A549 (cell line): ENCODE measurements around the gene FGF14.

Experiments
- BHLHE40 ChIP-seq: IDR thresholded peaks from 2 replicates; pipeline ENCODE4 v1.6.1; 2012; ENCODE audit warnings: low read depth, low read length, inconsistent platforms
- HOXA7 ChIP-seq: fragments of 250-450 bp; sonication (Bioruptor Pico); IDR thresholded peaks from 2 replicates; pipeline ENCODE4 v1.5.0; 2020; ENCODE audit warnings: mild to moderate bottlenecking, moderate library complexity
- HOXB13 ChIP-seq: fragments of 250-450 bp; sonication (Bioruptor Pico); IDR thresholded peaks from 2 replicates; pipeline ENCODE4 v1.5.0; 2020; ENCODE audit warnings: low read depth, mild to moderate bottlenecking, moderate library complexity
- KDM1A ChIP-seq: fragments of 200-600 bp; sonication (generic); IDR thresholded peaks from 2 replicates; pipeline ENCODE4 v1.6.1; 2016; ENCODE audit warnings: low read depth, mild to moderate bottlenecking
- NPAS2 ChIP-seq: fragments of 250-450 bp; sonication (Bioruptor Pico); IDR thresholded peaks from 2 replicates; pipeline ENCODE4 v1.8.0; 2022; ENCODE audit warnings: mild to moderate bottlenecking, moderate library complexity, borderline replicate concordance
- POLR2A ChIP-seq: IDR thresholded peaks from 2 replicates; pipeline ENCODE4 v1.6.1; 2012; ENCODE audit warnings: mild to moderate bottlenecking, low read length
- RCOR1 ChIP-seq: fragments of 150-350 bp; IDR thresholded peaks from 2 replicates; pipeline ENCODE4 v1.6.1; 2014; ENCODE audit warnings: antibody characterized with exemption, low read length, low read depth
- SREBF2 ChIP-seq: fragments of 450-650 bp; IDR thresholded peaks from 2 replicates; pipeline ENCODE4 v1.6.1; 2014; ENCODE audit warnings: mild to moderate bottlenecking, moderate library complexity
- ZNF302 ChIP-seq: fragments of 250-450 bp; sonication (Bioruptor Pico); IDR thresholded peaks from 2 replicates; pipeline ENCODE4 v1.9.0; 2021; ENCODE audit warnings: inconsistent platforms, mild to moderate bottlenecking, moderate library complexity
- TF ChIP-seq, protein P1 (sequence below): fragments of >200 bp; sonication (Bioruptor Twin); formaldehyde crosslinking; IDR thresholded peaks from 3 replicates; pipeline ENCODE4 v1.5.1; 2016
- TF ChIP-seq, protein P2 (sequence below): fragments of >200 bp; sonication (Bioruptor Twin); formaldehyde crosslinking; IDR thresholded peaks from 2 replicates; pipeline ENCODE4 v1.6.1; 2016

DNA sequence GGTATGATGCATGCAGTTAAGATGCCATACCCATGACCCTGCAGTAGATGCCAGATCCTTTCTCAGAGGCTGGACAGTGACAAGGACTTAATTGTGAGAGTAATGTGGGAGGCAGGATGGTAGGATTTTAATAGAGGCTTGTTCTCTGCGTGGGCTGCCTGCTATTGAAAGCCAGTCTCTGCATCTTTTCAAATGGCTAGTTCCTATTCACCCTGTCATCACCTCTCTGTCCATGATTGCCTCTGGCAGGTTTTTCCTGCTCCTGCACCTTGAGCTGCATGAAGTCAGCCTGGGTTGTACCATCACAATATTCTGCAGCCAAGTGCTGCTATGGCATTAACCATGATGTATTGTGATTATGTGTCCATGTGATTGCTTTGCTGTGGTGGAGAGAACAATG, 508.8 kb downstream of the FGF14 start:
- no peak for TF ChIP-seq BHLHE40
- TF ChIP-seq, protein P1, sequence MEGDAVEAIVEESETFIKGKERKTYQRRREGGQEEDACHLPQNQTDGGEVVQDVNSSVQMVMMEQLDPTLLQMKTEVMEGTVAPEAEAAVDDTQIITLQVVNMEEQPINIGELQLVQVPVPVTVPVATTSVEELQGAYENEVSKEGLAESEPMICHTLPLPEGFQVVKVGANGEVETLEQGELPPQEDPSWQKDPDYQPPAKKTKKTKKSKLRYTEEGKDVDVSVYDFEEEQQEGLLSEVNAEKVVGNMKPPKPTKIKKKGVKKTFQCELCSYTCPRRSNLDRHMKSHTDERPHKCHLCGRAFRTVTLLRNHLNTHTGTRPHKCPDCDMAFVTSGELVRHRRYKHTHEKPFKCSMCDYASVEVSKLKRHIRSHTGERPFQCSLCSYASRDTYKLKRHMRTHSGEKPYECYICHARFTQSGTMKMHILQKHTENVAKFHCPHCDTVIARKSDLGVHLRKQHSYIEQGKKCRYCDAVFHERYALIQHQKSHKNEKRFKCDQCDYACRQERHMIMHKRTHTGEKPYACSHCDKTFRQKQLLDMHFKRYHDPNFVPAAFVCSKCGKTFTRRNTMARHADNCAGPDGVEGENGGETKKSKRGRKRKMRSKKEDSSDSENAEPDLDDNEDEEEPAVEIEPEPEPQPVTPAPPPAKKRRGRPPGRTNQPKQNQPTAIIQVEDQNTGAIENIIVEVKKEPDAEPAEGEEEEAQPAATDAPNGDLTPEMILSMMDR: no peak
- TF ChIP-seq NPAS2 (CRISPR knock-in tag): no peak
- TF ChIP-seq POLR2A: no peak
- no peak for TF ChIP-seq KDM1A
- TF ChIP-seq ZNF302 (CRISPR knock-in tag): no peak
- TF ChIP-seq SREBF2: no peak
- TF ChIP-seq, protein P2, sequence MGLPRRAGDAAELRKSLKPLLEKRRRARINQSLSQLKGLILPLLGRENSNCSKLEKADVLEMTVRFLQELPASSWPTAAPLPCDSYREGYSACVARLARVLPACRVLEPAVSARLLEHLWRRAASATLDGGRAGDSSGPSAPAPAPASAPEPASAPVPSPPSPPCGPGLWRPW: no peak
- no peak for TF ChIP-seq RCOR1
- no peak for TF ChIP-seq HOXA7 (CRISPR knock-in tag)
- no peak for TF ChIP-seq HOXB13 (CRISPR knock-in tag)
